GM12878 (cell line): ENCODE measurements around the gene EXOC3L4.

Experiments used
- POLR2A ChIP-seq: IDR thresholded peaks from 2 replicates; pipeline ENCODE4 v1.6.1; 2011; ENCODE audit warnings: low read depth, mild to moderate bottlenecking, low read length
- TF ChIP-seq, protein P1 (sequence below), 3 experiments: IDR thresholded peaks in 2 of 3; conservative IDR thresholded peaks in 1 of 3; 2 replicates each; pipeline ENCODE4 v1.5.1; 2011; ENCODE audit warnings: low read depth in 3 of 3, low read length in 3 of 3, mild to moderate bottlenecking in 3 of 3, control low read depth in 2 of 3, moderate library complexity in 2 of 3, inconsistent platforms in 1 of 3, mixed read lengths in 1 of 3; ENCODE audit not compliant: control insufficient read depth in 2 of 3, insufficient read depth in 1 of 3; ENCODE audit errors: extremely low read depth in 1 of 3
- TF ChIP-seq, protein P2 (sequence below): fragments of 450-650 bp; IDR thresholded peaks from 2 replicates; pipeline ENCODE4 v1.6.1; 2017; ENCODE audit warnings: mild to moderate bottlenecking, moderate library complexity

DNA sequence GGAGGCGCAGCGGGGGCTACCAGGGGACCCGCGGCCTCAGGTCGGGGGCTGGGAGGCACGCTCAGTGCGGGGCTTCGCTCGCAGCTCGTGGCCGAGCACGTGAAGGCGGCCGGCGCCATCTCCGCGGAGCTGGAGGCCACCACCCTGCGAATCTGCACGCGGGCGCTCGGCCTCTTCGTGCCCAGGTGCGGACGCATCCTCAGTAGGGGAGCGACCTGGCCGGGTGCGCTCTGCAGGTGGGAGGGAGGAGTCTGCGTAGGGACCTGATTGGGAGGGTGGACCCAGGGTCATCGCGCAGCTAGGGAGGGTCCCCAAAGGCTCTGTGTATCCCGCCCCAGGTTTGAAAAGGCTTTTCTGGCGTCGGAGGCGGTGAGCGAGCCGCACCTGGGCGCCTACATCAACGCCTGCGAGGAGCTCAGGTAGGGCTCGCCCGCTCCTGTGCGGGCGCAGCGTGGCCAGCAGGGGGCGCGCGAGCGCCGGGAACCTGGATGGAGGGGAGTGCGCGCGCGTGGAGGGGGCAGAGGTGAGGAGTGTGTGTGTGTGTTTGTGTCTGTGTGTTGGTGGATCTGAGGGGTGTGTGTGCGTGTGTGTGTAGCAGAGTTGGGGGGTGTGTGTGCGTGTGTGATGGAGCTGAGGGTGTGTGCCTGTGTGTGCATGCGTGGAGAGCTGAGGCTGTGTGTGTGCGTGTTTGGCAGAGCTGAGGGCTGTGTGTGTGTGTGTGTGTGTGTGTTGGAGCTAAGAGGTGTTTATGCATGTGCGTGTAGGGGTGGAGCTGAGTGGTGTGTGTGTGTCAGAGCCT is 10.3 kb downstream of the EXOC3L4 start:
- TF ChIP-seq POLR2A: no peak
- TF ChIP-seq, protein P1, sequence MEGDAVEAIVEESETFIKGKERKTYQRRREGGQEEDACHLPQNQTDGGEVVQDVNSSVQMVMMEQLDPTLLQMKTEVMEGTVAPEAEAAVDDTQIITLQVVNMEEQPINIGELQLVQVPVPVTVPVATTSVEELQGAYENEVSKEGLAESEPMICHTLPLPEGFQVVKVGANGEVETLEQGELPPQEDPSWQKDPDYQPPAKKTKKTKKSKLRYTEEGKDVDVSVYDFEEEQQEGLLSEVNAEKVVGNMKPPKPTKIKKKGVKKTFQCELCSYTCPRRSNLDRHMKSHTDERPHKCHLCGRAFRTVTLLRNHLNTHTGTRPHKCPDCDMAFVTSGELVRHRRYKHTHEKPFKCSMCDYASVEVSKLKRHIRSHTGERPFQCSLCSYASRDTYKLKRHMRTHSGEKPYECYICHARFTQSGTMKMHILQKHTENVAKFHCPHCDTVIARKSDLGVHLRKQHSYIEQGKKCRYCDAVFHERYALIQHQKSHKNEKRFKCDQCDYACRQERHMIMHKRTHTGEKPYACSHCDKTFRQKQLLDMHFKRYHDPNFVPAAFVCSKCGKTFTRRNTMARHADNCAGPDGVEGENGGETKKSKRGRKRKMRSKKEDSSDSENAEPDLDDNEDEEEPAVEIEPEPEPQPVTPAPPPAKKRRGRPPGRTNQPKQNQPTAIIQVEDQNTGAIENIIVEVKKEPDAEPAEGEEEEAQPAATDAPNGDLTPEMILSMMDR (IDR thresholded peaks at IDR 0.05 in 2 of 3, conservative IDR thresholded peaks at IDR 0.05 in 1 of 3; ENCODE audit: control insufficient read depth in 2 of 3, extremely low read depth in 1 of 3, insufficient read depth in 1 of 3, low read depth in 3 of 3, low read length in 3 of 3): peak; percentile 96 to 98 (median 98)
- TF ChIP-seq, protein P2, sequence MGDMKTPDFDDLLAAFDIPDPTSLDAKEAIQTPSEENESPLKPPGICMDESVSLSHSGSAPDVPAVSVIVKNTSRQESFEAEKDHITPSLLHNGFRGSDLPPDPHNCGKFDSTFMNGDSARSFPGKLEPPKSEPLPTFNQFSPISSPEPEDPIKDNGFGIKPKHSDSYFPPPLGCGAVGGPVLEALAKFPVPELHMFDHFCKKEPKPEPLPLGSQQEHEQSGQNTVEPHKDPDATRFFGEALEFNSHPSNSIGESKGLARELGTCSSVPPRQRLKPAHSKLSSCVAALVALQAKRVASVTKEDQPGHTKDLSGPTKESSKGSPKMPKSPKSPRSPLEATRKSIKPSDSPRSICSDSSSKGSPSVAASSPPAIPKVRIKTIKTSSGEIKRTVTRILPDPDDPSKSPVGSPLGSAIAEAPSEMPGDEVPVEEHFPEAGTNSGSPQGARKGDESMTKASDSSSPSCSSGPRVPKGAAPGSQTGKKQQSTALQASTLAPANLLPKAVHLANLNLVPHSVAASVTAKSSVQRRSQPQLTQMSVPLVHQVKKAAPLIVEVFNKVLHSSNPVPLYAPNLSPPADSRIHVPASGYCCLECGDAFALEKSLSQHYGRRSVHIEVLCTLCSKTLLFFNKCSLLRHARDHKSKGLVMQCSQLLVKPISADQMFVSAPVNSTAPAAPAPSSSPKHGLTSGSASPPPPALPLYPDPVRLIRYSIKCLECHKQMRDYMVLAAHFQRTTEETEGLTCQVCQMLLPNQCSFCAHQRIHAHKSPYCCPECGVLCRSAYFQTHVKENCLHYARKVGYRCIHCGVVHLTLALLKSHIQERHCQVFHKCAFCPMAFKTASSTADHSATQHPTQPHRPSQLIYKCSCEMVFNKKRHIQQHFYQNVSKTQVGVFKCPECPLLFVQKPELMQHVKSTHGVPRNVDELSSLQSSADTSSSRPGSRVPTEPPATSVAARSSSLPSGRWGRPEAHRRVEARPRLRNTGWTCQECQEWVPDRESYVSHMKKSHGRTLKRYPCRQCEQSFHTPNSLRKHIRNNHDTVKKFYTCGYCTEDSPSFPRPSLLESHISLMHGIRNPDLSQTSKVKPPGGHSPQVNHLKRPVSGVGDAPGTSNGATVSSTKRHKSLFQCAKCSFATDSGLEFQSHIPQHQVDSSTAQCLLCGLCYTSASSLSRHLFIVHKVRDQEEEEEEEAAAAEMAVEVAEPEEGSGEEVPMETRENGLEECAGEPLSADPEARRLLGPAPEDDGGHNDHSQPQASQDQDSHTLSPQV: no peak
